IMR-90 (cell line): ENCODE results near the gene TOMM7. TPM values are rescaled to one million over a fixed set of nuclear protein-coding genes. Genes with fewer than 3 reads are reported as not detected.
"Not testable (repeated sequence)": the region's sequence is repeated elsewhere in the genome, so short reads cannot be mapped to it uniquely, and the experiment has no call there.

ENCODE experiments used
- ATAC-seq: fragments of 200-7000 bp; cut with Tn5 transposase; 2 replicates; pipeline ENCODE4 v1.9.1; 2020; ENCODE audit warnings: low read depth, mild to moderate bottlenecking, moderate library complexity
- BruUV-seq: library from RNA; stranded (reverse); fragments of 400-500 nt; replicated peaks from 2 replicates; lab custom pipeline; 2021; lab: Mats Ljungman, UMichigan
- CTCF ChIA-PET: fragments of 300-600 bp; formaldehyde crosslinking; extraction: SDS; loops from one replicate; lab custom pipeline; 2021; ENCODE audit warnings: antibody characterized with exemption; lab: Yijun Ruan, JAX
- POLR2A ChIA-PET: fragments of 300-600 bp; sonication (Branson Sonifier 250); formaldehyde crosslinking; loops from one replicate; lab custom pipeline; 2022; ENCODE audit warnings: antibody characterized with exemption; ENCODE audit not compliant: unreplicated experiment; lab: Charles Lee
- DNase-seq: peaks from one replicate; pipeline ENCODE4 v3.0.0; 2013
- H2AFZ ChIP-seq: replicated peaks from 2 replicates; pipeline ENCODE3; 2013; ENCODE audit warnings: low read length, mild to moderate bottlenecking; ENCODE audit not compliant: poor library complexity
- H2AK5ac ChIP-seq: 2 replicates; pipeline ENCODE4 v1.6.1; 2013; ENCODE audit warnings: low read depth, low read length, inconsistent platforms
- H2AK9ac ChIP-seq: replicated peaks from 2 replicates; pipeline ENCODE3; 2013; ENCODE audit warnings: mild to moderate bottlenecking, low read depth, low read length, moderate library complexity; ENCODE audit not compliant: poor library complexity
- H2BK120ac ChIP-seq: 2 replicates; pipeline ENCODE4 v1.6.1; 2013; ENCODE audit warnings: low read depth, low read length, inconsistent platforms
- H2BK15ac ChIP-seq: 3 replicates; pipeline ENCODE4 v1.6.1; 2013; ENCODE audit warnings: low read depth, low read length, inconsistent platforms
- H2BK20ac ChIP-seq: 2 replicates; pipeline ENCODE4 v1.6.1; 2013; ENCODE audit warnings: low read depth, mild to moderate bottlenecking, inconsistent platforms, low read length, moderate library complexity
- H2BK5ac ChIP-seq: 2 replicates; pipeline ENCODE4 v1.6.1; 2013; ENCODE audit warnings: mild to moderate bottlenecking, low read depth, low read length, inconsistent platforms; ENCODE audit not compliant: poor library complexity, severe bottlenecking
- H3K14ac ChIP-seq: replicated peaks from 2 replicates; pipeline ENCODE4 v1.6.1; 2013; ENCODE audit warnings: low read depth, low read length, inconsistent platforms
- H3K18ac ChIP-seq: 2 replicates; pipeline ENCODE4 v1.6.1; 2013; ENCODE audit warnings: low read depth, low read length, control low read depth
- H3K23ac ChIP-seq: 2 replicates; pipeline ENCODE4 v1.6.1; 2013; ENCODE audit warnings: low read depth, low read length, inconsistent platforms
- H3K27ac ChIP-seq: 2 replicates; pipeline ENCODE4 v1.5.1; 2013; ENCODE audit warnings: mild to moderate bottlenecking, control low read depth, low read length; ENCODE audit not compliant: insufficient read depth
- H3K27me3 ChIP-seq: 2 replicates; pipeline ENCODE4 v1.6.1; 2013; ENCODE audit warnings: low read length; ENCODE audit not compliant: control insufficient read depth, insufficient read depth
- H3K36me3 ChIP-seq: 2 replicates; pipeline ENCODE4 v1.6.1; 2013; ENCODE audit warnings: low read length, mixed read lengths; ENCODE audit not compliant: control insufficient read depth, insufficient read depth
- H3K4ac ChIP-seq: 2 replicates; pipeline ENCODE4 v1.6.1; 2013; ENCODE audit warnings: low read depth, low read length, inconsistent platforms
- H3K4me1 ChIP-seq: 2 replicates; pipeline ENCODE4 v1.6.1; 2013; ENCODE audit warnings: low read length, mixed read lengths; ENCODE audit not compliant: control insufficient read depth, insufficient read depth
- H3K4me2 ChIP-seq: 2 replicates; pipeline ENCODE4 v1.6.1; 2013; ENCODE audit warnings: low read depth, mild to moderate bottlenecking, control low read depth, low read length, moderate library complexity
- H3K4me3 ChIP-seq: 2 replicates; pipeline ENCODE4 v1.5.1; 2013; ENCODE audit warnings: low read depth, mild to moderate bottlenecking, control low read depth, low read length, moderate library complexity; ENCODE audit not compliant: insufficient read depth
- H3K56ac ChIP-seq: 2 replicates; pipeline ENCODE4 v1.6.1; 2013; ENCODE audit warnings: low read length, inconsistent platforms; ENCODE audit not compliant: insufficient read depth; ENCODE audit errors: extremely low read depth
- H3K79me1 ChIP-seq, 2 experiments: 2 replicates each; pipeline ENCODE4 v1.6.1; 2013; ENCODE audit warnings: low read length in 2 of 2, inconsistent platforms in 1 of 2, low read depth in 1 of 2
- H3K9ac ChIP-seq: 2 replicates; pipeline ENCODE4 v1.6.1; 2013; ENCODE audit warnings: low read depth, low read length, control low read depth
- H3K9me1 ChIP-seq: 2 replicates; pipeline ENCODE4 v1.6.1; 2013; ENCODE audit warnings: low read length, inconsistent platforms; ENCODE audit not compliant: insufficient read depth
- H3K9me3 ChIP-seq: 2 replicates; pipeline ENCODE4 v1.6.1; 2013; ENCODE audit warnings: low read length; ENCODE audit not compliant: control insufficient read depth, insufficient read depth
- H4K20me1 ChIP-seq: 2 replicates; pipeline ENCODE4 v1.6.1; 2013; ENCODE audit warnings: low read length, inconsistent platforms; ENCODE audit not compliant: insufficient read depth
- H4K5ac ChIP-seq: 2 replicates; pipeline ENCODE4 v1.6.1; 2013; ENCODE audit warnings: mild to moderate bottlenecking, low read depth, low read length, control low read depth
- H4K8ac ChIP-seq, 2 experiments: 2 replicates each; pipeline ENCODE4 v1.6.1; 2013; ENCODE audit warnings: low read depth in 2 of 2, low read length in 2 of 2, control low read depth in 1 of 2, inconsistent platforms in 1 of 2
- H4K91ac ChIP-seq: 2 replicates; pipeline ENCODE4 v1.6.1; 2013; ENCODE audit warnings: low read depth, low read length, inconsistent platforms; ENCODE audit not compliant: insufficient read depth
- CHD1 ChIP-seq: IDR thresholded peaks from 2 replicates; pipeline ENCODE4 v1.6.1; 2012; ENCODE audit warnings: low read depth, low read length, improper control_type of control experiment
- NFE2L2 ChIP-seq: fragments of 150-350 bp; IDR thresholded peaks from 2 replicates; pipeline ENCODE4 v1.6.1; 2016; ENCODE audit warnings: low read depth, mild to moderate bottlenecking, low read length
- RAD21 ChIP-seq: IDR thresholded peaks from 2 replicates; pipeline ENCODE4 v1.6.1; 2012; ENCODE audit warnings: low read length, improper control_type of control experiment
- RFX5 ChIP-seq: IDR thresholded peaks from 2 replicates; pipeline ENCODE4 v1.8.0; 2012; ENCODE audit warnings: low read depth, mild to moderate bottlenecking, low read length, moderate library complexity
- WGBS, 2 experiments: methylation state at CpG; one replicate each; pipeline versions ENCODE4 v1.1.5 to v1.1.7; 2013; ENCODE audit warnings: missing lambda C conversion rate in 2 of 2; ENCODE audit not compliant: insufficient read length in 1 of 2; ENCODE audit errors: extremely low coverage in 2 of 2; 5-methylcytosine and 5-hydroxymethylcytosine counted together
- dilution Hi-C: fragments of 300-500 bp; cut with HindIII; formaldehyde crosslinking; loops from one replicate; pipeline ENCODE4 v1.14.3; 2018; ENCODE audit warnings: low sequenced_read_pairs; ENCODE audit not compliant: unreplicated experiment
- in situ Hi-C: fragments of 300-500 bp; cut with MboI; formaldehyde crosslinking; loops from 3 replicates; pipeline ENCODE4 v1.14.3; 2019; ENCODE audit warnings: low sequenced_read_pairs, inconsistent platforms, mixed read lengths
- intact Hi-C: fragments of 100-400 bp; cut with micrococcal nuclease; formaldehyde crosslinking; loops from 2 replicates; pipeline ENCODE4 v1.10.0; 2022
- polyA plus RNA-seq, 3 experiments: library from polyadenylated mRNA; depleted of rRNA; stranded (reverse); fragments of >200 nt; gene quantifications; 2 replicates each; pipeline ENCODE4 v1.2.3, GENCODE V29; 2012; ENCODE audit warnings: low replicate concordance in 1 of 3
- total RNA-seq: library from RNA; depleted of rRNA; stranded (reverse); fragments of >200 nt; gene quantifications from 2 replicates; pipeline ENCODE4 v1.2.3, GENCODE V29; 2012

The TOMM7 gene
- total and polyA plus RNA-seq, 2 of the 4 experiments (the other 2 are of a cell fraction) = 67.2 to 727 TPM

- no peak for TF ChIP-seq RAD21
- no peak for TF ChIP-seq RFX5
- no peak for TF ChIP-seq CHD1
- TF ChIP-seq NFE2L2 = no peak
Measured at GRCh38 chr7:22791204-22792158, 31.2 kb downstream of the TOMM7 start (continued).

DNA sequence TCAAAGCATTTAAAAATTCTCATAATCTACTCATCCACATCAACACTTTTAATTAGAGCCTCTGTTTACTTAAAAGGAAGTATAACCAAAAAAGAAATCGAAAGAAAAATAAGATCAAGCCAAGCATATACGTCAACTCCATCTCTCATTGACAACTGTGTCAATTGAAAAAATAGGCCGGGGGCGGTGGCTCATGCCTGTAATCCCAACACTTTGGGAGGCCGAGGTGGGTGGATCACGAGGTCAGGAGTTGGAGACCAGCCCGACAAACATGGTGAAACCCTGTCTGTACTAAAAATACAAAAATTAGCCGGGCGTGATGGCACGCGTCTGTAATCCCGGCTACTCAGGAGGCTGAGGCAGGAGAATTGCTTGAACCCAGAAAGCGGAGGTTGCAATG lies 32.0 kb downstream of the TOMM7 start:
- H3K9me3 ChIP-seq, ATAC-seq, H3K4me1 ChIP-seq, H2BK5ac ChIP-seq, BruUV-seq, H3K36me3 ChIP-seq, H3K23ac ChIP-seq, POLR2A ChIA-PET, dilution Hi-C loops, H4K91ac ChIP-seq, H3K27me3 ChIP-seq, H2BK120ac ChIP-seq, H3K4me2 ChIP-seq, H3K27ac ChIP-seq, H3K4me3 ChIP-seq, DNase-seq, H3K9ac ChIP-seq, H4K20me1 ChIP-seq, H3K4ac ChIP-seq, H2BK15ac ChIP-seq, H3K14ac ChIP-seq, H3K56ac ChIP-seq, CTCF ChIA-PET, in situ Hi-C loops, intact Hi-C loops, H3K18ac ChIP-seq, H2AK9ac ChIP-seq, H3K79me1 ChIP-seq, H4K8ac ChIP-seq, H4K5ac ChIP-seq, H2AK5ac ChIP-seq, H3K9me1 ChIP-seq, H2BK20ac ChIP-seq, H2AFZ ChIP-seq: not testable (repeated sequence)
- WGBS, 2 experiments = 100% methylated on average over 3 of the region's 13 CpGs; no CpG with 5 or more reads in 1 of the 2 experiments
